K562 (cell line): ENCODE measurements around the gene SLC35A2. TPM values are rescaled to one million over a fixed set of nuclear protein-coding genes. Genes with fewer than 3 reads are reported as not detected.

Source experiments
- CBFA2T3 ChIP-seq: fragments of 450-650 bp; IDR thresholded peaks from 2 replicates; pipeline ENCODE4 v1.6.1; 2017
- E2F6 ChIP-seq, 2 experiments: IDR thresholded peaks; 2 replicates each; pipeline ENCODE4 v1.6.1; 2011; ENCODE audit warnings: borderline replicate concordance in 1 of 2, control low read depth in 1 of 2, low read depth in 1 of 2, low read length in 1 of 2, mild to moderate bottlenecking in 1 of 2, mixed read lengths in 1 of 2, moderate library complexity in 1 of 2; ENCODE audit not compliant: insufficient read depth in 1 of 2, insufficient read length in 1 of 2, poor library complexity in 1 of 2, severe bottlenecking in 1 of 2; ENCODE audit errors: extremely low read depth in 1 of 2
- ESRRA ChIP-seq: fragments of 450-650 bp; IDR thresholded peaks from 2 replicates; pipeline ENCODE4 v1.6.1; 2014; ENCODE audit warnings: low read depth, mild to moderate bottlenecking, moderate library complexity, borderline replicate concordance
- FOS ChIP-seq: IDR thresholded peaks from 3 replicates; pipeline ENCODE4 v1.6.1; 2011; ENCODE audit not compliant: insufficient read length; ENCODE audit errors: extremely low read depth
- HMGN3 ChIP-seq: IDR thresholded peaks from 2 replicates; pipeline ENCODE4 v1.6.1; 2011; ENCODE audit warnings: borderline replicate concordance, low read depth, mild to moderate bottlenecking, mixed read lengths, low read length; ENCODE audit not compliant: insufficient read length; ENCODE audit errors: extremely low read depth
- HNRNPH1 ChIP-seq: fragments of 200-400 bp; formaldehyde crosslinking; optimal IDR thresholded peaks from 2 replicates; pipeline ENCODE3; 2017; ENCODE audit warnings: low read depth, mild to moderate bottlenecking, low read length, moderate library complexity
- MYC ChIP-seq, 2 experiments: fragments of 250-450 bp in 1 of 2; sonication (Bioruptor Pico) in 1 of 2; IDR thresholded peaks; 2 replicates each; pipeline versions ENCODE4 v1.5.1 to v1.6.1; 2012 to 2021; ENCODE audit warnings: low read depth in 2 of 2, borderline replicate concordance in 1 of 2, improper control_type of control experiment in 1 of 2, low read length in 1 of 2, mild to moderate bottlenecking in 1 of 2, moderate library complexity in 1 of 2
- PATZ1 ChIP-seq: fragments of 250-450 bp; sonication (Bioruptor Pico); IDR thresholded peaks from 2 replicates; pipeline ENCODE4 v1.5.0; 2020; ENCODE audit warnings: mild to moderate bottlenecking, borderline replicate concordance
- SMC3 ChIP-seq: conservative IDR thresholded peaks from 2 replicates; pipeline ENCODE4 v1.6.1; 2011; ENCODE audit warnings: low read depth, low read length, improper control_type of control experiment; ENCODE audit not compliant: insufficient read depth
- SP1 ChIP-seq: sonication (generic); formaldehyde crosslinking; IDR thresholded peaks from 2 replicates; pipeline ENCODE4 v1.8.1; 2022; ENCODE audit warnings: mild to moderate bottlenecking, missing genetic modification reagents
- THRA ChIP-seq: fragments of 450-650 bp; IDR thresholded peaks from 2 replicates; pipeline ENCODE4 v1.6.1; 2017; ENCODE audit warnings: mild to moderate bottlenecking, moderate library complexity
- ZBTB9 ChIP-seq: fragments of 450-650 bp; formaldehyde crosslinking; IDR thresholded peaks from 2 replicates; pipeline ENCODE4 v1.4.0; 2020; ENCODE audit warnings: mild to moderate bottlenecking, moderate library complexity
- ZNF609 ChIP-seq: sonication (generic); formaldehyde crosslinking; IDR thresholded peaks from 2 replicates; pipeline ENCODE4 v1.8.1; 2023; ENCODE audit warnings: missing genetic modification reagents, mild to moderate bottlenecking, borderline replicate concordance
- polyA plus RNA-seq, 8 experiments: library from polyadenylated mRNA; depleted of rRNA in 4 of 8; stranded (reverse) in 5 of 8; unstranded in 3 of 8; fragments of >200 nt; fragmentation: Nextera tagmentation in 2 of 8; fragmentation: Illumina TruSeq in 1 of 8; extraction: Ambion mirVana in 2 of 8; extraction: Trizol in 1 of 8; gene quantifications; 2 replicates each; pipeline versions ENCODE4 v1.2.1 to v1.2.3, GENCODE V29; 2011 to 2014; ENCODE audit warnings: inconsistent platforms in 1 of 8, missing spikeins in 1 of 8
- total RNA-seq, 7 experiments: library from RNA; depleted of rRNA in 6 of 7; stranded (reverse); fragments of >200 nt in 6 of 7; fragmentation: Illumina TruSeq in 2 of 7; extraction: Trizol in 2 of 7; gene quantifications; 2 replicates each; pipeline versions ENCODE4 v1.2.1 to v1.2.3, GENCODE V29; 2011 to 2021; ENCODE audit warnings: low replicate concordance in 1 of 7

SLC35A2 gene
- total and polyA plus RNA-seq, 9 of the 15 experiments (the other 6 are each of a cell fraction or from before 2014, with no cell fraction given), result 3.3 to 38.9 (median 20.0) TPM

GRCh38 chrX:48937054-48937907, 25.8 kb upstream of the SLC35A2 start (continued):
- no peak for TF ChIP-seq ZNF609 (CRISPR knock-in tag)
- peak; percentile 96; the same call in 1 of the 2 replicates for TF ChIP-seq ESRRA
- TF ChIP-seq E2F6 (IDR thresholded peaks at IDR 0.05; ENCODE audit: borderline replicate concordance in 1 of 2, extremely low read depth in 1 of 2, insufficient read depth in 1 of 2, insufficient read length in 1 of 2, low read depth in 1 of 2, low read length in 1 of 2, poor library complexity in 1 of 2, severe bottlenecking in 1 of 2), result peak in 1 of 2 experiments; percentile 59
- no peak for TF ChIP-seq FOS
- no peak; the same call in 1 of the 2 replicates for TF ChIP-seq ZBTB9 (CRISPR knock-in tag)
- TF ChIP-seq CBFA2T3, result peak; percentile 60; the same call in 1 of the 2 replicates
- TF ChIP-seq PATZ1 (CRISPR knock-in tag), result no peak
- TF ChIP-seq THRA, result no peak
- peak; percentile 76 for TF ChIP-seq HMGN3
- TF ChIP-seq MYC (IDR thresholded peaks at IDR 0.05; ENCODE audit: low read depth, low read length), result peak; percentile 78; the same call in 1 of the 2 replicates
- TF ChIP-seq MYC (CRISPR knock-in tag; IDR thresholded peaks at IDR 0.05; ENCODE audit: borderline replicate concordance, low read depth), result 0 out of 2 replicates have a peak, but pooled peaks have one; percentile 43
- TF ChIP-seq SMC3, result 0 out of 2 replicates have a peak, but pooled peaks have one; percentile 28
- TF ChIP-seq SP1 (CRISPR knock-in tag), result peak; percentile 23; the same call in 1 of the 2 replicates
- no peak for TF ChIP-seq HNRNPH1
